GM21526 (cell line): ENCODE measurements around the gene GAB2.

Experiments used
- ATAC-seq: cut with Tn5 transposase; IDR thresholded peaks from one replicate; pipeline ENCODE4 v1.9.1; 2021; ENCODE audit warnings: moderate library complexity; ENCODE audit not compliant: unreplicated experiment, low FRiP score

GAB2 gene

DNA sequence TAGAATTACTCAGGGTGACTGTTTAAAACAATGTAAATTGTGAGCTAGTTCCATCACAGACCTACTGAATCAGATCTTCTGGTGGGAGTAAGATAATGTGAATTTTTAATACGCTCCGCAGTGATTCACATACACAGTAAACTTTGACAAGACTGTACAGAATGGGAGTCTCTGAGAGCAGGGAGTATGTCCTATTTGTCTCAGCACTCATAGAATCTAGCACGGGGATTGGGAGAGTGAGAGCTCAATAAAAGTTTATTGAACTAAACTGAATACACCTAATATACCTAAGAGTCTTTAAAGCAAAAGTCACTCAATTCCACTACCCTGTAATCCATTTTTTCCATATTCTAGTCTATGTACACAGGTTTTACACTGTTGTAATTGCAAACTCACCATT, 11.2 kb upstream of the GAB2 start:
- no peak for ATAC-seq

DNA sequence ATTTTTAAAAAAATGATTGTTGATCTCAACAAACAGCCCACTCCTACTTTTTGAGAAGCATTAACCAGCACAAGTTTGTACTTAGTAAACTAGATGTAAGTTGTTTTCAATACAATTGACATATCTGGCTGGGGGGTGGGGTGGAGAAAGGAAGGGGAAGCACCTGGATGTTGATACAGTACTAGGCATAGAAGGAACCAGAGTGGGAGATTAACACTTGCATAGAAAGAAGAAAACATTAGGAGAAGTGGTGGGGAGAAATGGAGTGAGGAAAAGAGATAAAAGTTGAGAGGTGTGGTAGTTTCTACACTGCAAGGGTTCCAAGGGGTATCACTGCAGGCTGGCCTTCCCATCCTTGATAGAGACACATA, 10.6 kb upstream of the GAB2 start:
- ATAC-seq: no peak

DNA sequence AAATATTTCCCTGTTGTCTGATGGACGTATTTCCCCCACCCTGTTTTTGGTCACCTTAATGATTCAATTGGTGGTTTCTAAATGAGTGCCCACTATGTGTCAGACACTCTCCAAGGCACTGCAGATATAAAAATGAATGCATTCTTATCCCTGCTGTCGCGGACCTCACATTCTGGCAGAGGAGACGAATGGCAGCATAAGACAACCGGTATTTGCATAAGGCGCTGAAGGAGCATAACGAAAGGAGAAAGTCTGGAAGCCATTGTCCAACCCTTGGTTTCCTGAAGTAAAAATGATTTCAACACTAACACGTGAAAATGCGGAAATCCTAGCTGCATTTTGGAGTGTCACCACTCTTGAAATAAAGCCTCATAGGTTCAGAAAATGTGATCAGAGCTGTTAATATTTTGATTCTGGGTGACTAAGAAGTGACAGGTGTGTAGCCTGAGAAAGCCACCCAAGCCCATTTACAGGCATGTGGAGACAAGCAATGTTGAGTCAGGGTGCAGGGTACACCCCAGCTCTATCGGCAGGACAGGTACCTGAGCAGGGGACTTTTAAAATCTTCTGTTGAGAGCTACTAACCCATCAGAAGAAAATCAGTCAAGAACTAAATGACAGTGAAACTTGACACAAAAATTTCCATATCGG, 10.1 kb upstream of the GAB2 start:
- peak; percentile 29 for ATAC-seq

DNA sequence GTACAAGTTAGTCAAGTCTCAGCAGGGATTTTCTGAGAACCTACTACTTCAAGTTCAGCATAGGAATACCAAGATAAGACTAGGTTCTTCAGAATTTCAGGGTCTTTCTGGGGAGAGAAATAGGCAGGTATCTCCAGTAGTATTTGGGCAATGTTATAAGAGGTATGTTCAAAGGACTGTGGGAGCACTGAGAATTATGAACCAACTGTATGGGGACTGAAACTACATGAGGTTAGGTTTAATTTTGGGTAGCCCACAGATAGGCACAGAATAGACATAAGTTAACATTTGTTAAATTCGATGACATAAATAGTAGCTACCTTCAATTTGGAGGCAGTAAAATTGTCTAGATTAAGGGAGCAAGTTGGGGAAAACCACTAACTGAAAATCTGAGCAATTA, 9.2 kb upstream of the GAB2 start:
- ATAC-seq: no peak

DNA sequence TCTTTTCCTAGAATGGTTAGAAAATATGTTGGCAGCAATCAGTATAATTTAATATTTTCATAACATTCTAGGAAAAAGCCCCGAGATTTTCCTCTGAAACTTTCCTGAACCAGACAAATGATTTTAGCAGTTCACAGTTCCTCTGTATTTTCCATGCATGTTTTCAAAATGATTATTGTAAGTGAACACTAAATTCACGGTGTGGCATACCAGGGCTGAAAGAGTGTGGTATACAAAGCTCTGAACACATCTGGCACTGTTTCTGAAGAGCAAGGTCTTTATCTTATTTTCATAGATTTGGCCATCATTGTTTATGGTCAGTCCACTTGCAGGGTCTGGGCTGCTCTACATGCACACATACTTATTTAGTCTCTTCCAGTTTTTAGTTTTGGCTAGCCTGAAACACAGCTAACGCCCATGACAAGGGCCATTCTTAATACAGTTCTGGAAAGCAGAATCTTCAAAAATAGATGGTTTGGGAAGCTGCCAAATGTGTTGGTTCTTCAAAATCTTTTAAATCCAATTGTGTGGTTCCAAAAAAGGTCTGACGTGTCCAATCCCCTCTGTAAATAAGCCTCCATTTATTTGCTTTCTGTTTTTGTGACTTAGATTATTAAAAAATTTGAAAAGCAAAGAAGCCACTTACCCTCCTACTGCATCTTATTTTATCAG, 7.9 kb upstream of the GAB2 start:
- no peak for ATAC-seq

DNA sequence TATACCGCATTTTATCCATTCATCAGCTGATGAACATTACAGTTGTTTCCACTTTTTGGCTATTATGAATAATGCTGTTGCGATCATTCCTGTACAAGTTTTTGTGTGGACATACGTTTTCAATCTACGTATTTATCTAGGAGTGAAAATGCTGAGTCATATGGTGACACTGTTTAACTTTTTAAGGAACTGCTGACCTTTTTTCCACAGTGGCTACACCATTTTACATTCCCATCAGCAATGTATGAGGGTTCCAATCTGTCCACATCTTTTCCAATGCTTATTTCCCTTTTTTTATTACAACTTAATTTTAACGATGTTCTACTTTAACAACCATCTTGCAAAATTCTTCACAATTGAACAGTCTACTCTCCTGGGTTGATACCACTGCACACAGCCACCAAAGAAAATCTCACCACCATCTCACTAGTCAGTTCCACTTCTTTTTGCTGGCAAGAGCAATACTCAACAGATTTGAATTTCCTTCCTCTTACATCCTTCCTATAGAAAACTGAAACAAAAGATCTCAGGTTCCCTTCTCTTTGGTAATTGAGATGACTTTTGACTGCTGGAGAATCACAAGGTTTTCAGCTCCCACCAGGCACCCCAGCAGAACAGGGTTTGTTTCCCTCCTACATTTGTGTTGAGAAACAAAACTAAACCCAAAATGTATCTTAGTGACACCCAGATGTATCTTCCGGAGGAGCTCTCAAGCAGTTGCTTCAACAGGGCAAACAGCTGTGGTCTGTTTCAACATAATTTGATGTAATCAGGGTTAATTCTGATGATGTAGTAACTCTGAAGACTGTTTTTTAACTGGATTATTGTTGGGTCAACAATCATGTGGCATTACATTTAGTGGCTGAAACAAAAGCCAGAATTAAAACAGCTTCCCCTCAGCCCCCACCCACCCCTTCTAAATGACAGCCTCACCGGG, 7.0 kb upstream of the GAB2 start:
- peak; percentile 35 for ATAC-seq

DNA sequence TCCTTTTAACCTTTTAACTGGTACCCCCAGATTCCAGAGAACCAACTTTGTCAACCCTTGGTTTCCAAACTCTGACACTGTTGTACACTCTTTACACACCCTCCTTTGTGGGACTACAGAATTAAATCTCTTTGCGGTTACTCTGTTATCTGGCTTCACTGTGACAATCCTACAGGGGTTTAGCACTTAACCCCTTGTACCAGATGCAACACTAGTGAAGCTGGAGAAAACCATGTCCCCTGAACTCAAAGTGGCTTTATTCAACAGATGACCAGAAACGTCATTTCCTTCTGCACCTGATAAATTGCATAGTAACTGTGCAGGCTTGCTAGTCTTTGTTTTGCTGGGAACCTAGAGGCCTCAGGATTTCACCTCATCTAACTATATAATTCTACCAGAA, 5.6 kb upstream of the GAB2 start:
- no peak for ATAC-seq

DNA sequence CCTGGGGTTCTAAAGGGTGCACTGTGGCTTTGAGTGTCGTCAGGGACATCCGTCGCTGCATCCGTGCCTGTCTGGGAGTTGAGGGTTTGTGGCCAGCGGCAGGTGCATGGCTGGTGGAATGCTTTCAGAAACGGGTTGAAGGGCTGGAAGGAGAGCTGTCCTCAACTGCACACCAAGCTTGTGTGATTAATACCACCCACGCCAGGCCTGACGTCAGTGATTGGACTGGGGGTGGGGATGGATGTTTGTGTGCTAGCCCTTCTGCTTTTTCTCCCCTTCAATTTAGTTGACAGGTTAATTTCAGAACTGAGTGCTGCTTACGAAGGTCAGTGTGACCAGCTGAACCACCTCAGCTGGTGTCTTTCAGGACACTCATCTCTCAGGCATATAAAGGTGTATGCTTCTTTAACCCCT, 3.2 kb upstream of the GAB2 start:
- ATAC-seq: no peak

DNA sequence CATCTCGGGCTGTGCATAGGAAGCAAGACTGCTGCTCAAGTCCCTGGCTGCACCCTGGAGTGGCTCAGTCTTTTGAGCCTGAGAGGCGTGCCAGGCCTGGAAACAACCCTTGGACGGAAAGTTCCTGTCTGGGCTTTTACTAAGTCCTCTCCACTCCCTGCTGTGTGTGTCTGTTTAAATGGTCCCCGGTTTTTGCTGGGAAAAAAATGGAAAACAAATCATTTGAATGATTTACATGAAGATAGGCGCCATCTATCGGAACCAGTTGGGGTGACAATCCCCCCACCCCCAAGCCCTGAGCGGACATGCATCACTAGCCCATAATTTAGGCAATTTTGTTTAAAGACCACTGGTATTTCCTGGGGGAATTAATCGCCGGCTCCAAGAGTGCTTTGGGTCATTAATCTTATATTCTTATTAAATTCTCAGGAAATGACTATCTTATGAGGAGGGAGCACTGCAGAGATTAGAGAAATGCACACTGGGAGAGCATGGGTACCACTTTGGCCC, 2.7 kb upstream of the GAB2 start:
- ATAC-seq: no peak

DNA sequence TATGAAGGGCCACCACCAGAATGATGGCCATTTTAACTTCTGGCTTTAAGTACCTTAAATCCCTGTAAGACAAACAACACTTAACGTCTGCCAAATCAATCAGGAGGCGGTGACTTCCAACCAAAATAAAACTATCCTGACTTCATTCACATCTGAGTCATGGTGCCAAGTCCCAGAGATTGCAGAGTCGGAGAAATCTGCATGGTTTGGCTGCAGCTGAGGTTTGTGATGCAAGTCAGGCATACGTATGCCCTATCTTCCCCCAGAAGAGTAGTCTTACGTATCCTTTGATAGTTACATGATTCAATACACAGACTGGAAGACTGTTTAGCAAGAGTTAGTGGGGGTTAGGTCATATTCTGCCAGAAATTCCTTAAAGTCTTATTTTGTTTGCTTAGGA, 1.7 kb upstream of the GAB2 start:
- no peak for ATAC-seq

DNA sequence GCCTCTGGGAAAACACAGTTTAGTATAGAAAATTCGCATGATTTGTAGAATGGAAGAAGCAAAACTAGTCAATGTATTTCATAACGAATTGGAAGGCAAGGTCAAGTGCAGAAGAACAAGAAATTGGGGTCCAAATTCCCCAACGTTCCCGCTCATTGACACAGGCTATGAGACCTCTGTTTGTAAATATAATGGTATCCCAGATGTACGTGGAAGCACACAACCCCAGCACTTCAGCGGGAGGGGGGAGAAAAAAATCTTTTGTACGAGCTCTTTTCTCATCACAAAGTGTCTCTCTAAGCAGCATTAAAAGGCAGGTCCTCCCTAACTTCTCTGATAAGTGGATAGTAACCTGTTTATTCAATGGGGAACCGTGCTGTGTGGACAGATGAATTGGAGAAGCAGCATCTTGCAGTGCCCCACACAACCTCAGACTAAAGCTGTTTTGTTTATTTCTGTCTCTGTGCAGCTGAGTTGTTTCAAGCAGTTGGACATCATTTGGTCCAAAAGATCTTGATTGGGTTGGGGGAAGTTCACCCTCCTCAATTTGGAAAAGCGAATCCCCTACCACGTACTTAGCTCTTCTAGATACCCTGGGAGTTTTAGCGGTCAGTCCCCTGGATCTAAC, 1.1 kb upstream of the GAB2 start:
- no peak for ATAC-seq

DNA sequence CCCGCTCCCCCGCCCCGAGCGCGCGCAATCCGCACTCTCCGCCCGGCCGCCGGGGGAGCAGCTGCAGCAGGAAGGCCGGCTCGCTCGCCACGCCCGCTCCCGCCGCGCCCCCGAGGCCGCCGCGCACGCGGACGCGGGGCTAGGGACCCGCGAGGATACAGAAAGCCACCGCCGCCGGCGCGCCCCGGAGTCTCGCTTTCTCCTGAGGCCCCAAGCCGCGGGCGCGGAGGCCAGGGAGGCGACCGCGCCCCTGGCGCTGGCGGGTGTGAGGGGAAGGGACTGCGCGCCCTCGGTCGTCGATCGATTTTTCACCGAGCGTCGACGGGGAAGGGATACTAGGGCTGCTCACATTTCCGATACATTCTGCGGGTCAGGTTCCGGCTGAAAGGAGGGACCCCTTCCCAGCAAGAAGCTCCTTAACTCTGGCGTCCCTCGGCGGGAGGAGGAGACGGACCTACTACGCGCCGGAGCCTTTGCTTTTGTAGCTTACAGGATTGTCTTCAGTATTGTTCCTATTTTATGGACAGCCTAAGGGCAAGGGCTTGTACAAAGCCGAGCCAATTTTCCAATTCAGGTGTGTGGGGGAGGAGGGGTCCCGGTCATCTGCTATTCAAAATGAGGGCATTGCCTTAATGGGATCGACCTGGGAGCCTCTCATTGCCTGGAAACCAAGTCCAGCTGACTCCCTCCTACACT, 416 bp upstream of the GAB2 start:
- peak; percentile 46 for ATAC-seq

DNA sequence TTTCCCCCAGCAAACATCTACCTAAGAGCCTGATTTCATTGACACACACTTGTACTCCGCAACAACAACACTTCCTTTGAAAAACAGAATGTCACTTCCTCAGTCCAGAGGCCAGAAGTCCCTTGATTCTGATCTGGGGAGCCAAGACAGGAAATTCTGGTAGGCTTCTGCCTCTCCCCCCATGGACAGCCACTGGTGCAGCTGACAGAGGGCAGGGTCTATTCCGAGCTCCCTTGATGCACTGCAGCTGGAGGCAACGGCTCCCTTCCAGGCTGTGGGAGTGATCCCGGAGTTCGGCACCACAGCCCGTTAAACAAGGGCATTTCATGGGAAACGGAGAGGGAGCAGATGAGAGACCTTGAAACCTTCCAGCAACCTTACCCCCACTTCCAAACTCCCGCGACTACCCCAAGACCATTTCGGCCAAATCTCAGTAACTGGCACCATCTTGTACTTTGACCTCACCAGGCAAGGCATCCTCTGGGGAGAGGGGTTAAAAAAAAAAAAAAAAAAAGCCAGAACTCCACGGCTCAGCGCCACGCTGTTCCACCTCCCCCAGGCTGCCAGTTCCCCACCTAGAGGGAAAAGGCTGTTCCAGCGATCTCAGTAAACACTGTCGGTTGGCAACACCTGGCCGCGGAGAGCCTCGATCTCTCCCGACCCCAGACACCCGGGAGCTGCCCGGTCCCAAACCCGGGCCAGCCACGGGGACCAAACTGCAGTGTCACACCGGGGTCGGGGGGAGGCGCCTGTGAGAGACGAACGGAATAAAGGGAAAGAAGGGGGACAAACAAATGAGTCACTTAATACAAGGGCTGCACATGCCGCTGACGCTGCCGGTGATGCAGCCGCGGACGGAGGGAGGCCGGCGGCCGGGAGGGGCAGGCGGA, 1.1 kb downstream of the GAB2 start:
- ATAC-seq: peak; percentile 42

DNA sequence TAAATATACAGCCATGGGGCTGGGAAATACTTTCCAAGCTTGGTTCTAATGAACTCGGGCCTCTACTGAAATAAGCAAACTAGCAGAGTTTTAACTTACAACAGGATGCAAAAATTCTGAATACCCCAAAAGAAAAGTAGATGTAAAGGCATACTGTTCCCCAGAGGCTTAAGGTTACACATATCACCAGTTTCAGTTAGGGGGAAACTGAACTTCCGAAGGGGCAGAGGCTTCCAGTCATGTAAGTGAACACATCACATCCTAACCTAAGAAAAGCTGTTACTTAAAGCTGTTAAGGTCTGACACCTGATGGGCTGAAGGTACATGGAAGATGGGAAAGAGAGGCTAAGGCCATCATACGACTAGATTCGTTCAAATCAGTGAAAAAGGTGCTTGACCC, 2.3 kb downstream of the GAB2 start:
- ATAC-seq: no peak

DNA sequence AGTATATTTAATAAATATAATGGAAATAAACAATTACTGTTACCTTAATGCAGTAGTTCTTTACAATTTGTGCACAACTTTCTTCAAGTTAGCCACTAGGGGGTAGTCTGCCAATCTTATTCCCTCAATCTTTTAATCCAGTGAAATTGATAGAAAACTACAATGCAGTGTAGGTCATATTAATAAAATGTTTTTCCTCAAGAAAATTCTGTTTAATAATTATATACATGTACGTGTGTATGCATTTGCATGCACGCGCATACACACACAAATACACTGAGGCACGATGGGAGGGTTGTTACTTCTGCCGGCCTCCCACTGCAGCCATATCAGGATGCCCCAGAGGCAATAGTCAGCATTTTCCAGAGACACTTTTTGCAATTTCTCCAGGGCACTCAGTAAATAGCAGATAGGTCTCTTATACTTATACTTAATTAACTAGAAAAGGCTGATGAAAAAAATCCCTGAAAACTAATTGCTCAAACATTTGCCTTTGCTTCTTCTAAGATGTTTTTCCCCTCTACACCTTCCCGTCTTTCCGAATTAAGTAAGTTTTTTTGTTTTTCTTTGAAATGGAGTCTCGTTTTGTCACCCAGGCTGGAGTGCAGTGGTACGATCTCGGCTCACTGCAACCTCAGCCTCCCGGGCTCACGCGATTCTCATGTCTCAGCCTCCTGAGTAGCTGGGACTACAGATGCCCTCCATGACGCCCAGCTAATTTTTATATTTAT, 3.1 kb downstream of the GAB2 start:
- ATAC-seq: no peak

DNA sequence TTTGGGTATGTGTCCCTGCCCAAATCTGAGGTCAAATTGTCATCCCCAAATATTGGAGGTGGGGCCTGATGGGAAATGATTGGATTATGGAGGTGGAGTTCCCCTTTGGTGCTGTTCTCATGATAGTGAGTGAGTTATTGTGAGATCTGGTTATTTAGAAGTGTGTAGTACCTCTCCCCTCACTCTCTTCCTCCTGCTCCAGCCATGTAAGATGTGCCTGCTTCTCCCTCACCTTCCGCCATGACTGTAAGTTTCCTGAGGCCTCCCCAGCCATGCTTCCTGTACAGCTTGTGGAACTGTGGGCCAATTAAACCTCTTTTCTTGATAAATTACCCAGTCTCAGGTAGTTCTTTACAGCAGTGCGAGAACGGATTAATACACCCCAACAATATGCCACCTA, 9.0 kb downstream of the GAB2 start:
- no peak for ATAC-seq

DNA sequence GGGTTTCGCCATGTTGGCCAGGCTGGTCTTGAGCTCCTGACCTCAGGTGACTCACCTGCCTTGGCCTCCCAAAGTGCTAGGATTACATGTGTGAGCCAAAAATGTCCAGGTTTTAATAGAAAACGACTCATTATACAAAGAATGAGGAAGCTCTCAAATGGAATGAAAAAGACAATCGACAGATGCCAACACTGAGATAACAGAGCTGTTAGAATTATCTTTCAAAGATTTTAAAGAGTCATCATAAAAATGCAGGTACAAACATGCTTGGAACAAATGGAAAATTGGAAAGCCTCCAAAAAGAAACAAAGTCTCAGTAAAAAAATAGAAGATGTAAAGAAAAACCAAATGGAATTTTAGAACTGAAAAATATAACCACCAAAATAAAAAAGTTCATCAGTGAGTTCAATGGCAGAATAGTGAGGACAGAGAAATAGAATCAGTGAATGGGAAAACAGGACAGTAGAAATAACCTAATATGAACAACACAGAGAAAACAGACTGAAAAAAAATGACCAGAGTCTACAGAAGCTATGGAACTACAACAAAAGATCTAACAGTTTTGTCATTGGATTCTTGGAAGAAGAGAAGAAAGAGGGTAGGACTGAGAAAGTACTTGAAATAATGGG, 10.9 kb downstream of the GAB2 start:
- no peak for ATAC-seq

DNA sequence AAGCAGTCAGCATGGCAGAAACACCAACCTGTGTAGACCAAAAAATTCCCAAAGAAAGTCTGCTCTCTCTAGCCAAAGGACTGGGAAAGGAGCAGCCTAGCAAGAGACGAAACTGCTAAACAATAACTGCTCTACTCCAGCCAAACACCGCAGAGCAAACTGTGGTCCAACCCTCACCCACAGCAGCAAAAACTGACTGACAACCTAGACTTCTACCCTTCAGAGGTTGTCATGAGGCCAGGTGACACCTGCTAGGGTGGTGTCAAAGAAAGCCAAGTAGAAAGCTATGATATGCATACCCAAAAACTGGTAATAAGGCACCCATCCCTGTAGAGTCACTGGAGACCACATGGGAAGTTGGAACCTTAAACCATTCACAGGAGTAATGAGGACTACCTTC, 11.8 kb downstream of the GAB2 start:
- ATAC-seq: no peak
